GM11168 (cell line): ENCODE results near the gene SCN5A.

Experiments used
- in situ Hi-C: fragments of 300-500 bp; cut with MboI; formaldehyde crosslinking; loops from one replicate; pipeline ENCODE4 v1.12.0; 2022; ENCODE audit warnings: low sequenced_read_pairs; ENCODE audit not compliant: unreplicated experiment

Gene SCN5A

DNA sequence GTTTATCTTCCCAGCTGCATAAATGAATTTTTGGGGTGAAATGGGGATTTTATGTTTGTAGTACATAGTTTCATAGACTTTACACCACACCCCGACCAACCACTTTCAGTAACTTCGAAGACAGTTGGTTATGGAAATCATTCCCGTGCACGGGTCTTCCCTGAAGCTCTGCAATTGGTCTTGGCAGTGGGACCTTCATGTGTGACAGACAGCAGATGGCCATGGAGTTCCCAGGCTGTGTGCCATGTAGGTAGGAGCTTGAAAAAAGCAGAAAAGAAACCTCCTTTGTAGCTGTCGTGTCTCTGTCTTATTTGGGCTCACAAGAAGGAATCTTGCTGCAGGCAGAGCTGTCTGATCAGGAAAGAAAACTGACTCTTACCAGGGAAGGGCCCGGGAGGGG is 127.5 kb downstream of the SCN5A start:
- in situ Hi-C loops, result loop anchor here (10.0 kb wide), 1 partner anchor 123 kb away; the partner anchor contains the start of gene SCN5A

GRCh38 chr3:38521391-38521987 is 128.0 kb downstream of the SCN5A start:
- in situ Hi-C loops, result loop anchor here (10.0 kb wide), 1 partner anchor 123 kb away; the partner anchor contains the start of gene SCN5A

DNA sequence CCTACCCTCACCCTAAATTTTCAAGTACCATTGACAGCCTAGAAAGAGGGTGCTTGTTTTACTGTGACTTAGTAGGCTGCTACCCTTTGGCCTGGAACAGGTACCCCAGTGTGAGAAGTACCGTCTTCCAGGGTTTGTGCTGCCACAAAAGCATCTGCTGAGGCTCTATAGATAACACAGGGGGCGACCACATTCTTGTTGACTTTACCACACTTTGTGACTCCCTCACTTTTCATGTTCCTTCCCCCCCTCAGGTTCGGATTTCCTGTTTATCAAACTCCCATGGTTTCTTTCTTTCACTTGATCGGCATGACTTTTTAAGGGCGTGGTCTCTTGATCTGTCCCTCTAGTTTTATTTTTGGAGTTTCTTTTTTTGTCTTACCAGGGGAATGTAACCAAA is 129.8 kb downstream of the SCN5A start:
- in situ Hi-C loops, result loop anchor here (10.0 kb wide), 1 partner anchor 125 kb away; the partner anchor contains the start of gene SCN5A

GRCh38 chr3:38519000-38519399 is 130.5 kb downstream of the SCN5A start:
- in situ Hi-C loops, result no loop called here

GRCh38 chr3:38516669-38517068 is 132.8 kb downstream of the SCN5A start:
- in situ Hi-C loops, result no loop called here

DNA sequence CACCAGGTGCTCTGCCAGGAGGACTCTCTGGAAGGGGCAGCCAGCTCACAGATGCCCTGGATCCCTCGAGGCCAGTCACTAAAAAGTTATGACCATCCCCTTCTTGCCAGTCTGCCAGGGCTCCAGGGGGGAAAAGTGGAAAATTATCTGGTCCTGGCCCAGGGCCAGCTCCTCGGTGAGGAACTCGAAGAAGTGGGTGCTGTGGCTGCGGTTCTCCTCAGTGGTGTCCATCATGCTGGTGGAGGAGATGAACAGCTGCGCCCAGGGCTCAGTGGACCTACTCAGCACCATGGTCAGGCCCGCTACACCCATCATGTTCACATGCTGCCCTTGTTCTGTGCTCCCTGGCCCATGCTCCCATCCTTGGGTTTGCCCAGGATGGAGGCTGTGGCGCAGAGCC is 134.1 kb downstream of the SCN5A start:
- in situ Hi-C loops, result no loop called here

DNA sequence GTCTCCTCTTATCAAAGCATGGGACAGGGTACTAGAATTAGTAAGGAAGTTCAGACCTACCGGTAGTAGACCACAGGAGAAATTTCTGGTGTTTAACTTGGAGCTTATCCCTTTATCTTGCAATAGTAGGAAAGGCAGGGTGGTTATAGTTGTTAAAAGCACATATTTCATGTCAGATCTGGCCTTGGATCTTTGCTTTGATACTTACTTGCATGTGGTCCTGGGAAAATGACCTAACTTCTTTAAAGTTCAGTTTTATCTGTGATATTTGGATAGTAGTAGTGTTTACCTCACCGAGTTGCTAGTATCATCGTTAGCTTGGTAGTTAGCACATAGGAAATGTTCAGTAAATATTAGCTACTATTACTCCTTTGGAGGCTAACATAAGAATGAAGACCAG is 137.9 kb downstream of the SCN5A start:
- in situ Hi-C loops, result no loop called here

DNA sequence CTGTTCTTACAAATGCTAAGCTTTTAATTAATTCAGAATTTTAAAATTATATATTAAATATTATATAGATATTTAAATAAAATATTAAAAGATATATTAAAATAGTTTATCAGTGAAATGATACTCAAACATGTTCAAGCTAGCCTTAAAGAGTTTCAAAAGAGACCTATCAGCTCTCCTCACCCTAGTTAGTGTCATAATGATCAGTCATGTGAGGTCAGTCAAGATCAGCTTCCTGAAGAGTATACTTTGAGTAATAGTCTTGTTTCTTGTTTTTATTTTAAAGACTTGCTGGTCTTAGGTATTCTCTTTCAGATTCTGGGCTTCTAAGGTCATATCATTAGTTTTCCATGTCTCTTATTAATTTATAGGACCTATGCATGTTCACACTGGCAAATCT is 138.9 kb downstream of the SCN5A start:
- in situ Hi-C loops, result no loop called here

DNA sequence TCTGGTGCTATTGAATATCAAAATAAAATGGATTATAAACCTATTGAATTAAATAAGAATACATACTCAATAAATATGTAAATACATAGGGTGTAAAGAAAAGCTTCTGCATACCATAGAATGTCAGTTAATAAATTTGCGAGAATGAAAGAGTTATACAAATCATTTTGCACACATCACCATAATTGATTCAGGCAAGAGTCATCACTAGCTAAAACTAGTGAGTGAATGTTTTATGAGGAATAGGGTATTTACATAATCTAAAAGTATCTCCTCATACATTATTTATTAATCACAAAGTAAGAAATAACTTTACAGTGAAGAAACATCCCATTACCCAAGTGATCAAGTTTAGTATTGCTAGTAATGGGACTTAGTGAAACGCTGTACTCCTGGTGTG is 139.8 kb downstream of the SCN5A start:
- in situ Hi-C loops, result no loop called here

DNA sequence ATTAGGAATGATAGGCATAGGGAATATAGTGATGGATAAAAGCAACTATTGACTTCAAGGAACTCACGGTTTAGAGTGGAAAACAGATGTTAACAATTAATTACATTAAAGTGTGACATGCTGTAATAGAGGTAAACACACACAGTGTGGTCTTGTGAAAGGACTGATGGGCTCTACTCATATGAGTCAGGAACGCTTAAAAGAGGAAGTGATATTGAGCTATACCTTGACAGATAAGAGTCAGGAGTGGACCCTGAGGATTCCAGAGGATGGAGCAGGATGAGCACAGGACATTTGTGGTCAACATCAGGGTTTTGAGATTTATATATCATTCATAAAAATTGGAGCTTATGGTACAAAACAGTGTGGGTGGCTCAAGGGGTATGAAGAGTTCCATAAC is 142.4 kb downstream of the SCN5A start:
- in situ Hi-C loops, result no loop called here

- in situ Hi-C loops, result no loop called here
Measured at GRCh38 chr3:38500688-38501417, 148.6 kb downstream of the SCN5A start.
